HG03469 (cell line): ENCODE measurements around the gene FBRSL1.

Experiments used
- ATAC-seq: cut with Tn5 transposase; IDR thresholded peaks from one replicate; pipeline ENCODE4 v1.9.1; 2021; ENCODE audit warnings: mild to moderate bottlenecking, moderate library complexity, moderate number of reproducible peaks; ENCODE audit not compliant: unreplicated experiment

The FBRSL1 gene

GRCh38 chr12:132537836-132538662 lies 48.1 kb downstream of the FBRSL1 start:
- ATAC-seq, result no peak

- ATAC-seq, result no peak
Measured at GRCh38 chr12:132538663-132538990, 48.7 kb downstream of the FBRSL1 start.

GRCh38 chr12:132539016-132539773 lies 49.2 kb downstream of the FBRSL1 start:
- no peak for ATAC-seq

GRCh38 chr12:132540436-132540835 lies 50.5 kb downstream of the FBRSL1 start:
- no peak for ATAC-seq

GRCh38 chr12:132541200-132541599 lies 51.2 kb downstream of the FBRSL1 start:
- no peak for ATAC-seq

- no peak for ATAC-seq
Measured at GRCh38 chr12:132541996-132542395, 52.0 kb downstream of the FBRSL1 start.

GRCh38 chr12:132542661-132543060 lies 52.7 kb downstream of the FBRSL1 start:
- no peak for ATAC-seq

- ATAC-seq, result no peak
Measured at GRCh38 chr12:132543298-132544079, 53.5 kb downstream of the FBRSL1 start.

- ATAC-seq, result no peak
Measured at GRCh38 chr12:132544080-132544397, 54.1 kb downstream of the FBRSL1 start.

- ATAC-seq, result no peak
Measured at GRCh38 chr12:132544498-132544897, 54.5 kb downstream of the FBRSL1 start.

GRCh38 chr12:132545164-132545953 lies 55.4 kb downstream of the FBRSL1 start:
- ATAC-seq, result no peak

GRCh38 chr12:132545955-132546354 lies 56.0 kb downstream of the FBRSL1 start:
- no peak for ATAC-seq

- no peak for ATAC-seq
Measured at GRCh38 chr12:132546647-132547046, 56.7 kb downstream of the FBRSL1 start.

GRCh38 chr12:132547205-132547740 lies 57.3 kb downstream of the FBRSL1 start:
- no peak for ATAC-seq

GRCh38 chr12:132548430-132549058 lies 58.6 kb downstream of the FBRSL1 start:
- no peak for ATAC-seq

- ATAC-seq, result no peak
Measured at GRCh38 chr12:132549059-132549458, 59.1 kb downstream of the FBRSL1 start.

- ATAC-seq, result no peak
Measured at GRCh38 chr12:132550014-132550802, 60.3 kb downstream of the FBRSL1 start.

GRCh38 chr12:132550830-132551640 lies 61.1 kb downstream of the FBRSL1 start:
- no peak for ATAC-seq
